ENCODE measurements around the gene SYCP1.
"Not testable (repeated sequence)": the region's sequence is repeated elsewhere in the genome, so short reads cannot be mapped to it uniquely, and the experiment has no call there.

Gene SYCP1

DNA sequence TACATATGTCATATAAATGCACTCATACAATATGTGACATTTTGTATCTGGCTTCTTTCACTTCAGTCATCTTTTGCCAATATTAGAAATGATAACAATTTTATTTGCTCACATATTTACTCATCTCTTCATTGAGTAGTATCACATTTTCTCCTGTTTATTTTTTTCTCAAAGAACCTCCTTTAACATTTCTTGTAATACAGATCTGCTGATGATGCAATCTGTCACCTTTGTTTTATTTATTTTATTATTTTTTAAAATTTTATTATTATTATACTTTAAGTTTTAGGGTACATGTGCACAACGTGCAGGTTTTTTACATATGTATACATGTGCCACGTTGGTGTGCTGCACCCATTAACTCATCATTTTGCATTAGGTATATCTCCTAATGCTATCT, 159.1 kb downstream of the SYCP1 start:
- Mint-ChIP-seq H3K27me3 (no peaks in the 10 kb centered on the region), H3K4me1 (no peaks in the 10 kb centered on the region), H3K9me3 (peaks cover 0 to 6% of the 10 kb centered on the region in 2 donors), H3K4me3 (no peak overlapping the region), H3K27ac (no peak overlapping the region)
- DNase-seq (no peak), ATAC-seq (no peak)

DNA sequence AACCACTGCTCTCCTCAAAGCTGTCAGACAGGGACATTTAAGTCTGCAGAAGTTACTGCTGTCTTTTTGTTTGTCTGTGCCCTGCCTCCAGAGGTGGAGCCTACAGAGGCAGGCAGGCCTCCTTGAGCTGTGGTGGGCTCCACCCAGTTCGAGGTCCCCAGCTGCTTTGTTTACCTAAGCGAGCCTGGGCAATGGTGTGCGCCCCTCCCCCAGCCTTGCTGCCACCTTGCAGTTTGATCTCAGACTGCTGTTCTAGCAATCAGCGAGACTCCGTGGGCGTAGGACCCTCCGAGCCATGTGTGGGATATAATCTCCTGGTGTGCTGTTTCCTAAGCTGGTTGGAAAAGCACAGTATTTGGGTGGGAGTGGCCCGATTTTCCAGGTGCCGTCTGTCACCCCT, 164.9 kb downstream of the SYCP1 start:
- not testable (repeated sequence) for DNase-seq, H3K27ac Mint-ChIP-seq, ATAC-seq, H3K4me3 Mint-ChIP-seq, H3K4me1 Mint-ChIP-seq
- peaks cover 13% of the 10 kb centered on the region for H3K27me3 Mint-ChIP-seq
- peaks cover 0 to 15% of the 10 kb centered on the region in 2 donors for H3K9me3 Mint-ChIP-seq

DNA sequence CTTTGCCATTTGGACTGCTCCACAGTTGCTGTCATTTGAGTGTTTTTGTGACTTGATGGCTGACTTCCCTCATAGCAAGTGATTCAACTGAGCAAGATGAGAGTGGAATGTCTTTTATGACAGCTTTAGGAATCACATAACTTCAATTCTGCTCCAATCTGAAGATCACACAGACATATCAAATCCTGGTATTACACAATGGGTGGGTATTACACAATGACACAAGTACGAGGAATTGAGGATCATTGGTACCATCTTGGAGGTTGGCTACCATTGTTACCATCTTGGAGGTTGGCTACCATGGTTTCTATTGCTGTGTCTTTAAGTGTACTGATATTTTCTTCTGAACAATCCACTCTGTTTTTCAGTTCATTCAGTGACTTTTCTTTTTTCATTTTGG, 166.5 kb downstream of the SYCP1 start:
- peaks cover 13% of the 10 kb centered on the region for H3K27me3 Mint-ChIP-seq
- no peak for DNase-seq
- H3K4me1 Mint-ChIP-seq, result no peaks in the 10 kb centered on the region
- no peak overlapping the region for H3K4me3 Mint-ChIP-seq
- ATAC-seq, result no peak
- H3K9me3 Mint-ChIP-seq, result peaks cover 0 to 15% of the 10 kb centered on the region in 2 donors
- H3K27ac Mint-ChIP-seq, result no peak overlapping the region

DNA sequence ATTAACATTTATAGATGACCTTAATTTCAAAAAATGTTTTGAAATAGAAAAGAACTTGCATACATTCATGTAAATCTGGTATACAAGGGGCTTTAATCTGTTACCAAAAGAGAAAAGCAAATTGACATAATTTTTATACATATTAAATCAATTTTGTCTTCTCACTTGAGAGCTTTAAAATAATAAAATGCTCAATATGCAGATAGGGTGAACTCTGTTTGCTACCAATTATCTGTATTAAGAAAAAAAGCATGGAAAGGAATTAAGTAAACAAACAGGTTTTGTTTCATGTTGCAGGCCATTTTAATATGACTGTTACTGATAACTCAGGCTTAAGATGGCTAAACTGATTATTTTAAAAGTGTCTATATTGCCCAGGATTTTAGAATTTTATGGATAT, 168.9 kb downstream of the SYCP1 start:
- DNase-seq, result no peak
- no peak overlapping the region for H3K4me3 Mint-ChIP-seq
- no peak for ATAC-seq
- H3K4me1 Mint-ChIP-seq, result no peaks in the 10 kb centered on the region
- peaks cover 0 to 11% of the 10 kb centered on the region in 2 donors for H3K9me3 Mint-ChIP-seq
- H3K27me3 Mint-ChIP-seq, result peaks cover 13% of the 10 kb centered on the region
- H3K27ac Mint-ChIP-seq, result no peak overlapping the region

DNA sequence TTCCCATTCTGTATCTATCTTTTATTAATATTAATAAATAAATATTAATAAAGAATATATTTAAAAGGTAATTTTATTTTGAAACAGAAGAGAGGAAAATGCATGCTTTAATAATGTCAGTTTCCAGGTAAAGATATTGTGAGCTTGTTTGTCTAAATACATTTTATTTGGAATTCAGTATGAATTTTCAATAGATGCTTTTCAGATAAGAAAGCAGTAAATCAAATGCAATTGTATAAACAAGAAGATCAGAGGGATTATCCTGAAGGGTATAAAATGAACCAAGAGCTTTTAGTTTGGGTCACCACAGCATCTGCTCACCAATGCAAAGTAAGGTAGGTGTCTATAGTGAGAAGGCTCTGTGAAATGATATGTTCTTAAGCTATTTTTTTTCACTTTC, 174.9 kb downstream of the SYCP1 start, which contains the start of gene TSHB:
Gene TSHB, plus strand, starts transcription at position 301 of the 400 bp plus-strand sequence. CDS start 3,537 bp downstream, outside the sequence.
- ATAC-seq (no peak), DNase-seq (no peak)
- Mint-ChIP-seq H3K4me3 (no peak within 1 kb of the TSS), H3K27ac (no peak within 1 kb of the TSS), H3K4me1 (no peaks in the 10 kb centered on the region), H3K9me3 (no peaks in the 10 kb centered on the region), H3K27me3 (no peaks in the 10 kb centered on the region)

DNA sequence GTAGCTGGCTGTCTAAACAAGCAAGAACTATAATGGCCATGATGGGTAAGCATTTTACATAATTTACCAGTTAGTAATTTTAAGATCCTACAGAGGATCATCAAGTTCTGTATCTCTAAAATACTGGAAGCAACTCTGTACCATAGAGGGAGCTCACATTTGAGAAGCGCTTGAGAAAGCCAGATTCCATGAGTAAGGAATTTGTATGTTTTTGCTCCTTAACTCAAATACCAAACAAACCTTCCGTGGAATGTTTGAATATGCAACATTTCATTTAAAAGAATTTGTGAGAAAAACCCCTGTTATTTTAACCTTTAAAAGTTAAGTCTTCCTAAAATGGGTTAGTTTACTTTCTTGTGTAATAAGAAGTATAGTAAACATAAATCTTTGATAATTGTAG, 176.9 kb downstream of the SYCP1 start:
- DNase-seq, result no peak
- H3K4me1 Mint-ChIP-seq, result no peaks in the 10 kb centered on the region
- H3K27me3 Mint-ChIP-seq, result no peaks in the 10 kb centered on the region
- no peaks in the 10 kb centered on the region for H3K9me3 Mint-ChIP-seq
- no peak overlapping the region for H3K27ac Mint-ChIP-seq
- no peak overlapping the region for H3K4me3 Mint-ChIP-seq
- ATAC-seq, result no peak

DNA sequence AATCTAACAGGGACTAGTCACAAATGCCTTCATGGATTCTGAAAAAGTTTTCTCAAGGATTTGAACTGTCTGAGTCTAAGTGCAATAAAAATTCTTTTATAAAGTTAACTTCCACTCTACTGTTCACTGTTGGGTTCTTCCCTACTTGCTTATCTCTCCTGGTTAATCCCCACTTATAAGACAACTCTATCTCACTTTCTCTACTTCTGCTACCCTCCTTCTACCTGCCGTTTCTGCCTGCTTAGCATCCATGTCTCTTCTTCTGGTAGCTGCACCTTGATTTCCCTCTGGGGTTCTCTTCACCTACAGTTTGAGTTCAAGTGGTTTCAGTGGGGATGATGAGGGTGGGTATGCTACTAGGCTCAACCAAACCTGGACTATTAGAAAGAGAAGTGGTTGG, 181.0 kb downstream of the SYCP1 start:
- Mint-ChIP-seq H3K4me3 (no peak overlapping the region), H3K4me1 (no peaks in the 10 kb centered on the region), H3K27ac (no peak overlapping the region), H3K9me3 (no peaks in the 10 kb centered on the region), H3K27me3 (no peaks in the 10 kb centered on the region)
- ATAC-seq (no peak), DNase-seq (no peak)

DNA sequence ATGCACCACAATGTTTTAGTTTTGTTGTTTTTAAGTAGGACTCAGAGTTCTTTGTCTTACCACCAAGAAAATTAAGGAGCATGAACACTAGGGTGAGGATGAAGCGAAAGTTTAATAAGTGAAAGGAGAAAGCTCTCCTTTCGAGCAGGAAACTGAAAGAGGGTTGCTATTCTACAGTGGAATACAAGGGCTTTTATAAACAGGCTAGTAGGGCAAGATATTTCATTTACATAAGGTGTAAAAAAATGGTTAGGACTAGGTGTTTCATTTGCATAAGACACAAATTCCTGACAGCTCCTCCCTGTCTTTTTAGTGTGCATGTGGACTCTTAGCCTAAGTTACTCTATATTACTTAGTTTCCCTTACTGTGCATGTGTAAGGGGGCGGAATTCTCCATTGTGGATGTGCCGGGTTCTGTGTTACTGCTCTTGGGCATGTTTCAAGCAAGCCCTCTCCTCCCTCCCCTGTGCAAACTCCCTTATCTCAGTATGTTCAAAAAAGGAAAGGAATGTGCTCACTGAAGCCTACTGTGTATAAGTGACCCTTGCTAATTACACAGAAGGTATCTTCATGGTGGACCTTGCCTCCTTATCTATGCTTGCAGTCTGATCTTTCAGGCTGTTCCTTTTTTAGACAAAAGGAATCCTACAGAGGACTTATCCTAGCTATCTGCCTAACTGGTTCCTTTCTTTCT, 182.3 kb downstream of the SYCP1 start:
- ATAC-seq, result no peak
- peaks cover under 1 to 2% of the 10 kb centered on the region in 2 donors for H3K9me3 Mint-ChIP-seq
- H3K4me1 Mint-ChIP-seq, result no peaks in the 10 kb centered on the region
- DNase-seq, result no peak
- no peak overlapping the region for H3K27ac Mint-ChIP-seq
- H3K4me3 Mint-ChIP-seq, result no peak overlapping the region
- no peaks in the 10 kb centered on the region for H3K27me3 Mint-ChIP-seq

DNA sequence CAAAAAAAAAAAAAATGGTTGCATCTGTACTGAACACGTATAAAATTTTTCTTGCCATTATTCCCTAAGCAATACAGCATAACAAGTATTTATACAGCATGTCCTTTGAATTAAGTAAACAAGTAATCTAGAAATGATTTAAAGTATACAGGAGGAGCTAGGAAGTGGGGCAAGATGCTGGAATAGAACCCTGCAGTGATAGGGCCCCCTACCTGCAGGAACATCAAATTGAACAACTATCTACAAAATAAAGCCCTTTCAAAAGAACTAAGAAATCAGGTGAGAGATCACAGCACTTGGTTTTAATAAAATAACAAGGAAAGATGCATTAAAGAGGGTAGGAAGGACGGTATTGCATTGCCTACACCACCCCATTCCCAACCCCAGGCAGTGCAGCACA, 185.8 kb downstream of the SYCP1 start:
- DNase-seq, result no peak
- no peak for ATAC-seq

DNA sequence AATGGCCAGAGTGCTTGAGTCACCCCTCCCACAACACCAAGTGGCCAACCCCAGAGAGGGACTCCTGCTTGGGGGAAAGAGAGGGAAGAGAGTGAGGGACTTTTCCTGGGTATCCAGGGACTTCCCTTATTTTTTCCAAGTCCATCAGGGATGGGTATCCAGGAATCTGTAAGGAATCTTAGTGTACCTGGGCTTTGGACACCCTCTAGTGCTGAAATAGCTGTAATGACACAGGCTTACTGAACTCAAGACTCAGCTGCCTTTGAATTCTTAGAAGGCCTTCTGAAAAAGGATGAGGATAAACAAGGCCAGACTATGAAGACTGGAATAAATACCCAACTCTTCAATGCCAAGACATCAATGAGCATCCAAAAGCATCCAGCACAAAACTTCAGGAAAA, 187.0 kb downstream of the SYCP1 start:
- no peak for DNase-seq
- no peaks in the 10 kb centered on the region for H3K27me3 Mint-ChIP-seq
- no peaks in the 10 kb centered on the region for H3K4me1 Mint-ChIP-seq
- H3K9me3 Mint-ChIP-seq, result peaks cover 8 to 9% of the 10 kb centered on the region in 2 donors
- no peak overlapping the region for H3K27ac Mint-ChIP-seq
- ATAC-seq, result no peak
- no peak overlapping the region for H3K4me3 Mint-ChIP-seq

More for the DNA sequence above, 185.8 kb downstream of the SYCP1 start:
- no peak overlapping the region for H3K27ac Mint-ChIP-seq
- no peaks in the 10 kb centered on the region for H3K4me1 Mint-ChIP-seq
- no peak overlapping the region for H3K4me3 Mint-ChIP-seq
- peaks cover 8 to 9% of the 10 kb centered on the region in 2 donors for H3K9me3 Mint-ChIP-seq
- no peaks in the 10 kb centered on the region for H3K27me3 Mint-ChIP-seq

All from stimulated activated naive CD8-positive, alpha-beta T cell treated with anti-CD3 and anti-CD28 coated beads, Interleukin-15, amount 100 ng/mL, for 72 hours (primary cell).